HG03139 (cell line): ENCODE results near the gene MRPL45.
"Not testable (repeated sequence)": the region's sequence is repeated elsewhere in the genome, so short reads cannot be mapped to it uniquely, and the experiment has no call there.

Experiments used
- ATAC-seq: cut with Tn5 transposase; IDR thresholded peaks from one replicate; pipeline ENCODE4 v1.9.1; 2021; ENCODE audit not compliant: unreplicated experiment

Gene MRPL45

DNA sequence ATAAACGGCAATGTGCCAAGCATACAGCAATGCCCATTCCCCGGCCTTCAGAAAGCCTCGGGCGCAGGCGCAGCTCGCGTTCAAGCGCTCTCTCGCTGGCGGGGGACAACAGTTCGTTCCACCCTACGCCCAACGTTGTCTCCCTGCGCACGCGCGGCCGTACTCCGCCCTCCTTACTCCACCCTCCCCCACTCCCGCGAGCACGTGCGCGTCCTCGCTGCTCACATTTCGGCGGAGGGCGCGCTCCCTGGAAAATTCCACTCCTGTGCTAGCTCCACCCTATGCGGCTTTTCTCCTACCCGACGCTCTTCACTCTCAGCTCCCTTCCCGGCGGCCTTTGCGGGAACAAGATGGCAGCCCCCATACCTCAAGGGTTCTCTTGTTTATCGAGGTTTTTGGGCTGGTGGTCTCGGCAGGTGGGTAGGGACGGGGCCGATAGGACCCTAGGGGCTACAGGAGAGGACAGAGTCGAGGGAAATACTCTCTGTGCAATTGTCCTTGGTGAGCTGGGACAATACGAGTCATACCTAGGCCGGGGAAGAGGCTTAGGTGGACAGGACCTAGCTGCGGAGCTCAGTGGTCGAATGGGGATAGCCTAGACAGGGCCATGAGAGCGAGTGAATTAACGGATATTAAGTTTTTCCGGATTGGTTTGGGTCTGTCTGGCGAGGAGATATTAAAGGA is at the start of gene MRPL45:
MRPL45 (plus strand) TSS at position 335 of the 684 bp plus-strand sequence; CDS start at position 351, 16 bp downstream.
- ATAC-seq: peak; percentile 96

DNA sequence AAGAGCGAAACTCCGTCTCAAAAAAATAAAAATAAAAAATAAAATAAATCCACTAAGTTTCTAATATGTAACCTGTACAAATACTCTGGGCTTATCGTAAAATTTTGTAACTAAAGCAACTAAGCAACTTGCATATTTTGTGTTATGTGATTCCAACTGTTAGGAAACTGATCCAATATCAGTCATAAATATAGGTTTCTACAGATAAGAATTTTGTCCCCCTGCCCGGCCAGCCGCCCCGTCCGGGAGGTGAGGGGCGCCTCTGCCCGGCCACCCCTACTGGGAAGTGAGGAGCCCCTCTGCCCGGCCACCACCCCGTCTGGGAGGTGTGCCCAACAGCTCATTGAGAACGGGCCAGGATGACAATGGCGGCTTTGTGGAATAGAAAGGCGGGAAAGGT is 43.8 kb upstream of the MRPL45 start:
- not testable (repeated sequence) for ATAC-seq

DNA sequence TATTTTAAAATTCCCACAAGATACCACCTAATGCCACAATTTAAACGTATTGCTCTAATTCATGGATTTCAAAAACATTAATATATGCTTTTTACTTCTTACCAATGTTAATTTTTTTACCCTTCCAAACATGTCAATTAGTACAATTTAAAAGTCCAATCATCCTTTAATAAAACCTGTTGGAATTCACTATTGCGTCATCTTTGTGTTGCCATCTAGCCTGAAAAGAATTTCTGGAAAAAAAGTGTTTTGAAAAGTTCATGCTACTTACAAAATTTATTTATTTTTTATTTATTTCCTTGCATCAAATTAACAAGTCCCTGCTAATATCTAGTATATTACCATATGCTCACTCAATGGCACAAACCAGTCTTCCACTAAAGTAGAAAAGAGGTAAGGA is 42.6 kb upstream of the MRPL45 start:
- not testable (repeated sequence) for ATAC-seq

DNA sequence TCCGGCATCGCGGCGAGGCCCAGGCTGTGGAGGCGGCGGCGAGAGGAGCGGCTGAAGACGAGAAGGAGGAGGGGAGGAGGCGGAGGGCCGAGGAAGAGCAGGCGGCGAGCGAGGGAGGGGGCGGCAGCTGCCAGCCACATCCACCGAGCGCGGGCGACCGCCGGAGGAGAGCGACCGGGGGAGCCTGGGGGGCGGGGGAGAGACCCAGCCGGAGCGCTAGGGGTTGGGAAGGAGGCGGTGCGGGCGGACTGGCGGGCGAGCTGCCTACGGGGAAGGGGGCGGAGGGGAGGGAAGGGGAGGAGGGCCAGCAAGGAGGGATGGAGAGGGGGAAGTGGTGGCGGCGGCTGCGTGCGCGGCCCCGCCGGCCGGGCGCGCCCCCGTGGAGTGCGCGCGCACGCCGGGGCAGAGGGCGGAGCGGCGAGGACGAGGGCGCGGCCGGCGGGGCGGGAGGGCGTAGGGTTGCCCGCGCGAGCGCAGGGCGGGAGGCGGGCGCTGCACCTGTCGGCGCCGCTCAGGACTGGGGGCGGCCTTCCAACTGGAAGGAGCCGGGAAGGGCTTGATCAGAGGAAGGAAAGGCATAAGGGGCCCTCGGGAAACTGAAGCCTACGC is 39.9 kb upstream of the MRPL45 start:
- peak; percentile 71 for ATAC-seq

DNA sequence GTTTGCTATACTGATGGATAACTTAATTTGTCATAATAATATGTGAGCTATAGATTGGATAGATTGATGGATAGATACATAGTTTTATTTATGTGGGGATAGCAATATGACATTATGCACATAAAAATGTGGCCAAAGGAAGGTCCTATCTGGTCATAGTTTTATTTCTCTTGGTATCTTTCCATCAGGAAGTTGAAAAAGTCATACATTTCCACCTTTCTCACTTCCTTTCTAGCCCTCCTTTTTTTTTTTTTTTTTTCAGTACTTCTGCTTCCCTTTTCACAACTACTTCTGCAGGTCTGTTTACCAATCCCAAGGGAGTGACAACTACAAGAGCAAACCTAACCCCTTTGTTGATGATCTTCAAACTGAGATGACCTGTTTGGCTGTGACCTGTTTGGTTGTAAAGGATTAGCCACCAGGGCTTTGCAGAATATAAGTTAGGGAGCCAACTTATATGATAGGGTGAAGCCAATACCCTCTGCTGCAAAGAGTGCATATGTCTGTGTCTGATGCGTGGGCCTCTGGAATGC is 30.9 kb upstream of the MRPL45 start:
- ATAC-seq: not testable (repeated sequence)

DNA sequence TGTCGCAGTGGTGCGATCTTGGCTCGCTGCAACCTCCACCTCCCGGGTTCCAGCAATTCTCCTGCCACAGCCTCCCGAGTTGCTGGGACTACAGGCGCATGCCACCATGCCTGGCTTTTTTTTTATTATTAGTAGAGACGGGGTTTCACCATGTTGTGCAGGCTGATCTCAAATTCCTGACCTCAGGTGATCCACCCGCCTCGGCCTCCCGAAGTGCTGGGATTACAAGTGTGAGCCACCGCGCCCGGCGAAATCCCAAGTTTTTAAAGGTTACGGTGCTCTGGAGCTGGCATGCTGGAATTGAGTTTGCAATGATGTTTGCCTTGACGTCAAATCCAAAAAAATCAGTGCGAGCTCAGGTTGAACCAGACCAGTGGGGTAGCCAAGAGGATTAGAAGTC is 30.4 kb upstream of the MRPL45 start:
- not testable (repeated sequence) for ATAC-seq

DNA sequence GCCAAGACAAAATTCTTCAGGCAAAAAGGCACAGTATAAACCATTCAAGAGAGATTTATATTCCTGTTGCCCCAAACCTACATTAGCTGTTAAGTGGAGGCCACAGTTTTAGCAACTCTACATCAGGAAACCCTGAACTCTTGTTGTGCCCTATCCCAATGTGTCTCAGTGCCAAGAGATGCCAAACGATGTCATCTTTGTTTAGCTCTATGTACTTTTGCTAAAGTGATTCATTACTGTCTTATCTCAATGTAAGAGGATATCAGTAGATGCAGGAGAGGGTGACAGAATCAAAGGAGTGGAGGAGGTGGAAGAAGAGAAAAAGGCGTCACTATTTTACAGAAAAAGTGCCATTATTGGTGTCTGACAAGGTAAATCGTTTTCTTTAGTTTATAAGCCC is 28.8 kb upstream of the MRPL45 start:
- ATAC-seq: not testable (repeated sequence)

DNA sequence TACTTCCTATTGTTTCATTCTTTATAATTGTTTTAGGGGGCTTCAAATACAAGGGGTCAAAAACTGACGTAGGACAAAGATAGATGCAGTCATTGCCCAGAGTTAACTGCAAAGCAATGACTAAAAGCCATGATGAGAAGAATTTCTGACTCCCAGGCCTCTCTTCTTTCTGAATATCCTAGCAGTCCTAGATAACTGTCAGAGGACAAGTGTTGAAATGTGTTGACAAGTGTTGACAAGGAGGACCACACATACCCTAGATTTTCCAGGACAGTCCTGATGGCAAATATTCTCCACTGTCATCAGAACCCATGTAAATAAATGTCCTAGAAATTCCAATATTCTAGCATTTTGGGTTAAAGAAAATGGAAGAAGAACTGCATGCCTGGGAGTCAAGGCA is 27.9 kb upstream of the MRPL45 start:
- not testable (repeated sequence) for ATAC-seq

DNA sequence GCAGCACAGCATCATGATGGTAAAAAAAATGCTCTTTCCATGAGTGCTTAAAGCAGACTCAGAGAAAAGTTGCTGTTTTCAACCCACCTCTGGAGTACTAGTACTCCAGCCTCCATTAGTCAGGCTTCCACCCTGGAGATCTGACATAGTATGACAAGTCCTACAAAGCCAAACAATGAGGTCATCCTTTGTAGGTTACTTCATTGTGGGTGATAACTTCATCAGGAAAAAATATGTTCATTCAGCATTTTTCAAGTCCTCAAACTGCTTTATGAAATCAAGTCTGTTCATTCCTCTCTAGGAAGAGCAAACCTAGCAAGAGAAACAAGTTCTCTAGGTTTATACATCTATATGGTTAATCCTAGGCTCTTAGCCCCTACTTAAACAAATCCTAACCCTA is 27.4 kb upstream of the MRPL45 start:
- not testable (repeated sequence) for ATAC-seq

DNA sequence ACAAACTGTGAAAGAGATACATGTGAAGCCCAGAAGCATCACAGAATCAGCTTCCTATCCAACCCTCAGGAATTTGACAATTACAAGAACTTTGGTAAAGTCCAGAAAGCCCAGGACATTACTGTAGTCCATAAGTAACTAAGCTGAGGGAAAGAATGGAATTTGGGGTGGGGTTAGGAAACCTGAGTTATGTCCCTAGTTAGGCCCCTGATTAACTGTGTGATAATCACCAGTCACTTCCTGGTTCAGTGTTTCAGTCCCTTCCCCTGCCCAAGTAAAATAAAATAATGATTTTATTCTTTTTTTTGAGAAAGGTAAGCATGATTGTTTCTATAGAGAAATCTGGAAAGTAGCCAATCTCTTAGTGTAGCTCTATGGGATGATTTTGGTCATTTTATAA is 11.0 kb upstream of the MRPL45 start:
- not testable (repeated sequence) for ATAC-seq

DNA sequence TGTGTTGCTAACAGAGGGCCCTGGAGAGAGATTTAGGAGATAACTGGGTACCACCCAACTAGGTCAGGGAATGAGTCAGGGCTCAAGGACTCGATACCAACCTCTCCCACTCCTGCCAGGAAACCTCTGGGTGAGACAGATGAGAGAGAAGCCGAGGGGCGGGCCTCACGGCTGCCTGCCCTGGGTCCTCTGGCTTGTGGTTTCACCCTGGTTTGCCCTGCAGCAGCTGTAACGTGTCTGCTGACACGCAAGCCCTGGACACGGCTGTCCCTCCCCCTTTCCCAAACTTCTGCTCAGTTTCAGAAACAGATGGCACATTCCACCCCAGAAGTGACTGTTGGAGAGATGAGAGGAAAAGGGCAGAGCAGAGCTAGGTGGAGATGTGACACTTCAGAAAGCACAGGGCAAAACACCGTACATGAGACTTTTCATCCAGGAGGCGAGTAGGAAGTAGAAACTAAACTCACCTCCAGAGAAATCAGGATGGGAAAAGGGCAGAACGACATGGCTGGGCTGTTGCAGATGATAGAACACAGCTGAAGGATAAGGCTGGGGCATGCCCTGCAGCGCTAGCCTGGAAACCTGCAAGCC is 10.4 kb upstream of the MRPL45 start:
- not testable (repeated sequence) for ATAC-seq

DNA sequence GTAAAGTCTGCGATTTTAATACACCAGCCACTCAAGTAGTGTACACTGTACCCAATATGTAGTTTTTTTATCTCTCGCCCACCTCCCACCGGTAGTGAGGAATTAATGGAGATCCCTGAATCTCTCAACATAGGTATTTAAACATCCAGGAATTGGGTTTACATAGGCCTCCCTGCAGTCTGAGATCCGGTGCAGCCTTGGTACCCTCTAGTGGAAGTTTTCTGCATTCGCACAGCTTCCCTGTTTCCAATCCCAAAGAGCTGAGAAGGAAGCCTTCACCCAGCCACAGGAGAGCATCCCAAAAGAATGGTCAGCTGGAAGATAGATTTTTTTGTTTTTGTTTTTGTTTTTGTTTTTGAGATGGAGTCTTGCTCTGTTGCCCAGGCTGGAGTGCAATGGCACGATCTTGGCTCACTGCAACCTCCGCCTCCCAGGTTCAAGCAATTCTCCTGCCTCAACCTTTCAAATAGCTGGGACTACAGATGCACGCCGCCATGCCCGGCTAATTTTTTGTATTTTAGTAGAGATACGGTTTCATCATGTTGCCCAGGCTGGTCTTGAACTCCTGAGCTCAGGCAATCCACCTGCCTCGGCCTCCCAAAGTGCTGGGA is 8.6 kb upstream of the MRPL45 start:
- ATAC-seq: not testable (repeated sequence)

DNA sequence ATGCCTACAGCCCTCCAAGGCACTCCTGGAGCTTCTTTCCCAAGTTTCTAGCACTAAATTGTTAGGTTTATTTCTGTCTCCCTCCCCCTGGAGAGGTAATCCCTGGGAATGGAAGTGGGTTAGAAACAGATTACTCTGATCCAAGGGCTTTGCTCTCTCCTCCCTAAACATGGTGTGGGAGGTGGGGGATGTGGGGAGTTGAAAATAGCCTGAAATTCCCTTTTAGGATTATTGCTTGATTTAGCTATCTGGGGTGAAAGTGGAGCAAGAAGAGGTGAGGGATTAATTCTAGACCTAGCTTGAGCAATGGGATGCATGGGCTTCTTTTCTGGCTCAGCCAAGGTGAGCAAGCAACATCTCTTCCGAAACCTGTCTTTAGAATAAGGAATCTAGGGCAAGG is 7.2 kb upstream of the MRPL45 start:
- not testable (repeated sequence) for ATAC-seq

DNA sequence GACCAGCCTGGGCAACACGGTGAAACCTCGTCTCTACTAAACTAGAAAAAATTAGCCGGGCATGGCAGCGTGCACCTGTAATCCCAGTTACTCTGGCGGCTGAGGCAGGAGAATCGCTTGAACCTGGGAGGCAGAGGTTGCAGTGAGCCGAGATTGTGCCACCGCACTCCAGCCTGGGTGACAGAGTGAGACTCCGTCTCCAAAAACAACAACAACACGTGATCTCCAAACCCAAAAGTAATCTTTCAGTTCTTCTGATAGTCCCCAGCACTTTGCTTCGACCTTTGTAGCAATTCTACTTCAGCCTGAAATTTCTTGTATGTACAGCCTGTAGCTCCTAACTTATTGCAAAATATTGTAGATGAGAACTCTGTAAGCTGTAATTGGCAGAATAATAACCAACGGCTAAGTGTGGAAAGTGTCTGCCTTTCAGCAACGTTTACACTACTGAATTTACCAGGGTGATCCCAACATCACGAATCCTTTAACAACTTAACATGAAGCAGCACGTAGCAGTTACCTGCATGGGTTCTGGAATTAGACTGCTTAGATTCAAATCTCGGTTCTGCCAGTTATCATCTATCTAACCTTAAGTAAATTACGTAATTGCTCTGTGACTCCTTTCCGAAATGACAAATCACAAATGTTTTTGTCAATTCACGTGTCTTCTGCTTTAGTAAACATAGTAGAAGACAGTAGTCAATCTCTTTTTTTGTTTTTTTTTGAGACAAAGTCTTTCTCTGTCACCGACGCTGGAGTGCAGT is 1.2 kb upstream of the MRPL45 start:
- not testable (repeated sequence) for ATAC-seq

DNA sequence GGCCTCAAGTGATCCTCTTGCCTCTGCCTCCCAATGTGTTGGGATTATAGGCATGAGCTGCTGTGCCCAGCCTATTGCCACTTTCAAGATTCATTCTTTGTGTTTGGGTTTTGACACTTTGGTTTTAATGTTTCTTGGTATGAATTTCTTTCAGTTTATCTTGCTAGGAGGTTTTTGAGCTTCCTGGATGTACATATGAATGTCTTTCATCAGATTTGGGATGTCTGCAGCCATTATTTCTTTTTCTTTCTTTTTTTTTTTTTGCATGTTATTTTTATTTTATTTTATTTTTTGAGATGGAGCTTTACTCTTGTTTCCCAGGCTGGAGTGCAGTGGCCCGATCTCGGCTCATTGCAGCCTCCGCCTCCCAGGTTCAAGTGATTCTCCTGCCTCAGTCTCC is 18.5 kb downstream of the MRPL45 start:
- no peak for ATAC-seq

DNA sequence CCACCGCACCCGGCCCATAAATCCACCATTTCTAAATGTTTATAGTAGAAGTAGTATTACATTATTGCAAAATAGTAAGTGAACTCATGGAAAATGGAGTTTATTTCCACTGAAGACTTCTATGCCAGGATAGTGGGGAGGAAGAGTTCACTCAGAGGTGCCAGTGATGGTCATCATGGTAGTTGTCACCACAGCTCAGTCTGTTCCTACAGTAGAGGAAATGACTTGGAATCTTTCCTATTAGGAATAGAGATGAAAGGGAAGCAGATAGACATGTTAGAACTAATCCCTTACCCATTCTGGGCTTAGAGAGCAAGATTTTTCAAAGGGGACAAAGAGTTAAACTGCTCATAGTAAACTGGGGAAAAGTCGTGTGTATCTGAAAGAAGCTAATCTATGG is 20.1 kb downstream of the MRPL45 start:
- no peak for ATAC-seq

DNA sequence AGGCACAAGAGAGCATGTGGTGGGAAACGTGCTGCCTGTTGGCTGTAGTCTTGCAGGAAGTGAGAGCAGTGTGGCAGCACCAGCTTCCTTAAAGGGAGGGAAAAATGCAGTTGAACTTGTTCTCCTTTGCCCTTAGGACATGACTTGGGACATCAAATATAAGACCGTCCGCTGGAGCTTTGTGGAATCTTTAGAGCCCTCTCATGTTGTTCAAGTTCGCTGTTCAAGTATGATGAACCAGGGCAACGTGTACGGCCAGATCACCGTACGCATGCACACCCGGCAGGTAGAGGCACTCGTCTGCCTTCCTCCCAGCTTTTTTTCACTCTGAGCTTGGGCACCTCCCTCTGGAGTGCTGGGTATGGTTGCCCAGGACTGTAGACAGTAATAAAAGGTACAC is 23.5 kb downstream of the MRPL45 start:
- no peak for ATAC-seq

DNA sequence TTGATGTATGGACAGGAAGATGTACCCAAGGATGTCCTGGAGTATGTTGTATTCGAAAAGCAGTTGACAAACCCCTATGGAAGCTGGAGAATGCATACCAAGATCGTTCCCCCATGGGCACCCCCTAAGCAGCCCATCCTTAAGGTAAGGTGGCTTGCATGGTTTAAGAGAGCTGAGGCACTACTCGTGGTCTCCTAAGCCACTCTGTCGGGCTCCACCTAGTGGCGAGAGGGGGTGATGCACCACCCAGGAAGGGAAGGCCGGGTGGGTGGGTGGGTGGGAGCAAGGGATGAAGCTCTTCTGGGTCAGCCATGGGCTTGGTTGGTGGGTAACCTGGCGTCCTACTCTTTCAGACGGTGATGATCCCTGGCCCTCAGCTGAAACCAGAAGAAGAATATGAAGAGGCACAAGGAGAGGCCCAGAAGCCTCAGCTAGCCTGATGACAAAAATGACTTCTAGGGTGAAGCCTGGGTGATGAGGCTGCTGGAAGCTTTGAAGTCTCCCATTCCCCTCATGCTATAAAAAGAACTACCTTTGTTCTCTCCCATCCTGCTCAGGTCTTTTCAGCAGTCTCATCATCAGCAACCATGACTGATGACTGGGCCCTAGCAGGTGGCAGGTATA is 25.3 kb downstream of the MRPL45 start:
- ATAC-seq: no peak

DNA sequence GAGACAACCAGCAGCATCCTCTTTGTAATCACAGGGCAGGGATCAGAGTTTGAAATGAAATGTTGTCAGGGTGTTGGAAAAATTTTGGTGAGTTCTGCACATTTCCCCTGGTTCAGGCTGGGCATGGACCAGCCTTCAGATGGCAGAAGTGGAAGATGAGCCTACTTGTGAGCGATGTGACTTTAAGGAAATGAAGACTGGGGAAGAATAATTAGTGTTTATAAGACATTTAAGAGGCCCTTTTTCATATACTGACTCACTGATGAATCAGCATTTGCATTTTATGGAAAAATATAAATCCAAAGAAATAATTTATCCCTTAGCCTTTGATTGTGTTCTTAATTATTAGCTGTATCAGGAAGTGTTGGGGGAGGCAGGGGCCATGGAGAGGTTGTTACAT is 25.9 kb downstream of the MRPL45 start:
- no peak for ATAC-seq

DNA sequence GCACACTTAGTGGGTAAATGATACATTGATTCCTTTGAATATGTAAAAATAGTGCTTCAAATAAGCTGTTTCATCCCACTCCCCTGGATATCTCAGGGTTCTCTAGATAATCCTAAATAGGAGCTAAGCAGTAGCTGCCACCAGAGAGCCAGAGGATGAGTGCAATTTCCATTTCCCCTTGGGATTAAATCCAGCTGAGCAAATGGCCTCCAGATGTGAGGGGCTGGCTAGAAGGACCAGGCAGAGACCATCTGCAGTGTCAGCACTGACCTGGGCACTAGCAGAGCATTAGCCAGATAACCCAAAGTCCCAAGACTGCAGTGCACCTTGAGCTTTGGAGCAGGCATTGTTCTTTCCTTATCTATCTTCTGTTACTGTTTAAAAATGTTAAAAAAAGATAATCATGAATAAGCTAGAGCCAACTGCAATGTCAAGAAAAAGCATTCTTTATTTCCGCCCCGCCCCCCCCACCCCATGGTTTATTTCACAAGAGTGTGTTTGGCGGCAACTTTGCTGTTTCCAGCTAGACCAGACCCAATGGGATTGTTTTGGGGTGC is 27.3 kb downstream of the MRPL45 start:
- no peak for ATAC-seq
